GM18861 (cell line): ENCODE results near the gene TTC32.

ENCODE experiments used
- ATAC-seq: cut with Tn5 transposase; IDR thresholded peaks from one replicate; pipeline ENCODE4 v1.9.1; 2021; ENCODE audit not compliant: unreplicated experiment

TTC32 gene

DNA sequence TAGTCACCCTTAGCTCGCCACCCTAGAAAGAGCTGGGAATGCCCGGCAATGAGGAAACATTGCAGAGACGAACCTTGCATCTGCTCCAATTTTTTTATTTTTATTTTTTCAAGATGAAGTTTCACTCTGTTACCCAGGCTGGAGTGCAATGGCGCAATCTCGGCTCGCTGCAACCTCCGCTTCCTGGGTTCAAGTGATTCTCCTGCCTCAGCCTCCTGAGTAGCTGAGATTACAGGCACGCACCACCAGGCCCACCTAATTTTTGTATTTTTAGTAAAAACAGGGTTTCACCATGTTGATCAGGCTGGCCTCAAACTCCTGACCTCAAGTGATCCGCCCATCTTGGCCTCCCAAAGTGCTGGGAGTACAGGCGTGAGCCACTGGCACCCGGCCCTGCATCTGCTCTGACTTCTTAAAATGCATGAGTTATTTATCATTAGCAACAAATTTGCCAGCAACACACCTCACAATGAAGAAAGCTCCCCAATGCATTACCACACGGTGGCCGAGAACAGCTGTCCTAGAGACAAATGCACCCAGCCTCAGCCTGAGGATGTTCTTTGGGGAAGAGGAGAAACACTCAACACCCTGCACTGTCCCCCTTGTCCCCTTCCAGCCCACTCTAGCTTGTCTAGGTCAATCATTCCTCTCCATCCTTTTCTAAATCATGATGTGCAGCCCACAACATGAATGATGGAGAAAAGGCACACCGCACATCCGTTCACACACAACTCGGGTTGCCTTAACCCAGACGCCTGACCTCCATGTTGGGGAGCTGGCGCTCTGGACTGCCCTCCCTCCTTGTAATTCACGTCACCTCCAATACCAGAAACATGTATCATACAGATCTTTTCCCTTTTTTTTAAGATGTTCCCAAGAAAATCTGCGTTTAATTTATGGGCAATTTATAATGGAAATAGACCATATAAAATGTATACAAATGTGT is 46.9 kb downstream of the TTC32 start:
- no peak for ATAC-seq

DNA sequence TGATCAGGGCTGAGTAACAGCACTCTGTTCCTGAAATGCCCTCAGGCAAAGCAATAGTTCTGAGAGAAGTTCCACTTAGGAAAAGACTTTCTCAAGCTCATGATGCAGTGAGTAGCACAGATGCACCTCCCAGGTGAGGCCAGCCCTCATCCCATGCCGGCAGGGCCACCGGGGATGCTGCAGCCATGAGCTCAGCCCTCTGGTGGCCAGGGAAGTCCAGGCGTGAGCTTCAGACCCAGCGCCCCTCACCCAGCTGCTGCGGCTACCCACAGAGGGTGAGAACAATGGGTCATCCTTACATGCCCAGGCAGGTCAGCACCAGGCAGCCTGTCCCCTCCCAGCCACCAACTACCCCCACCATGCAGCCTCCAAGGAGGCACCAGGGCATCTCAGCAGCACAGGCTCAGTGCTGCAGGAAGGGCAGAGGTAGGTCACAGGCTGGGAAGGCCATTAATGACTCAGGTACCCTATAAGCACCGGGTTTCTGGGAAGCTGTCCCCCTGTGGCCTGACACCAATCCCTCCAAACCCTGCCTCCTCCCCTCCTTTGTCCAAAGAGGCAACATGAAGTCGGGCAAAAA is 50.6 kb downstream of the TTC32 start:
- no peak for ATAC-seq

DNA sequence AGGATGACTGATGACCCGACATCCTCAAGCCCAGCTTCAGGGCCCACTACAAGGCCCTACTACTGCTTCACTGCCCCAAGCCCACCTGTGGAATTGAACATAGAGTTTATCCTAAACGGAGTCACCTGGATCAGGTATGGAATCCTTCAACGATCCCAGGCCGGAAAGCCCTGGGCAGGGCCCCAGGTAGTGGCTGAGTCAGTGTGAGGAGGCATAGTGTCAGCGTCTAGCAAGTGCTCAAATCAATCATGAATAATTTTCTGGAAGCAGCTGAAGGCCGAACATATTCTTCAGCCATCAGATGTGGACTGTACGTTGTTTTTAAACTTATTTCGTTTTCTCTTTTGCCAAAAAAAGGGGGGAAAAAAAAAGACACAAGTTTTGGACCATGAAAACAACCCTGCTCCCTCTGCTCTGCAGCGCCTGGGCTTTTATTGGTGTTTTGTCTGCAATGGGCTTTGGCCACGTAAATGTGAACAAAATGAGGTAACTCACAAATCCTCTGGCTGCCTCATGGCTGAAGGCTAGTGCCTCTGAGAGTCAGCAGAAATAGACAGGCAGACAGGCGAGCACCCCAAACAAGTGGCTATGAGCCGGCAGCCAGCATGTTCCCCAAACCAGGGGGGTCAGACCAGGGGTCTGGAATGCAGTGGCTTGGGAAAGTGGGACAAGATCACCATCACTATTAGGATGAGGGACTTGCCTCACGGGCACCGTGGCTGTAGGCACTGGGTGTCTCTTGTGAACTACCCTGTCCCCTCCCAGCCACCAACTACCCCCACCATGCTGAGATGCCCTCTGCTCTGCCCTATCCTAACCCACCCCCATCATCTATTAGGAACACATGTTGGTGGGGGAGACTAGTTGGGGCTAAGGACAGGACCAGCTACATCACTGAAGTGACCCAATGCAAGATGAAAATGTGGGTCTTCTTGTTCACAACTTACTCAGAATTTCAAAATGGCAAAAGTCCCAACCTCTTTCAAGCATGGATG is 51.4 kb downstream of the TTC32 start:
- ATAC-seq = no peak

GRCh38 chr2:19848952-19849351 is 52.8 kb downstream of the TTC32 start:
- no peak for ATAC-seq

DNA sequence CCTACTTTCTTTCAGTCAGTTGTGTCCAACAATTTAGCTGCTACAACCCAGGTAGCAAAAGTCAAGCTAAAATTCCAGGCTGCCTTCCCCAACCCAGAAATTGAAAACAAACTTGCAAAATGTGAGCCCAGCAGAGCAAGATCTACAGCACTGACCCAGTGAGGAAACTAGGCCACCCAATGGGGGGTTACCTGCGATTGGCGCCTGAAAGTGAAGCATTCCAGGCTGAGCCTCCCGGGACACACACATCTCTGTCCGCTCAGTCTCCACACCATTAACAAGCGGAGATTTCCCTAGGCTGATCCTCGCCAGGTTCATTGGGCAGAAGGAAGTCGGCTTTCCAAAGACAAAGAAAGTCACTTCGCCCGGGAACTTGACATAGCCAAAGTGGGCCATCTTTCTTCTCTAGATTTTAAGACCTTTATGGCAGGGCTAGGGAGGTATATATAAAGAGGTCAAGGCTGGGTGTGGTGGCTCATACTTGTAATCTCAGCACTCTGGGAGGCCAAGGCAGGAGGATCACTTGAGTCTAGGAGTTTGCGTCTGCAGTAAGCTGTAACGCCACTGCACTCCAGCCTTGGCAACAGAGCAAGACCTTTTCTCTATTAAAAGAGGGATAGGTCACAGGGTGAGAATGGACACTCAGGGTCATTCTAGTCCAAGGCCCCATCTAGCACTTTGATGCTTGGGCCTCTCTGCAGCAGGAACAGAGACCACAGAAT is 53.6 kb downstream of the TTC32 start:
- ATAC-seq = no peak

- ATAC-seq = no peak
These were observed 54.3 kb downstream of the TTC32 start for GRCh38 chr2:19847486-19847885.
